Chondrocyte (in vitro differentiated cells): ENCODE measurements around the gene ADAMTS13. TPM values are rescaled to one million over a fixed set of nuclear protein-coding genes. Genes with fewer than 3 reads are reported as not detected.

ENCODE experiments used
- DNase-seq: peaks from one replicate; pipeline ENCODE4 v3.0.0; 2021; ENCODE audit warnings: mixed read lengths, low spot score
- H3K27ac Mint-ChIP-seq: one replicate; pipeline ENCODE4 v1.8.0; 2021; ENCODE audit warnings: mild to moderate bottlenecking, moderate library complexity, mixed read lengths; ENCODE audit not compliant: unreplicated experiment
- H3K27me3 Mint-ChIP-seq: 2 replicates; pipeline ENCODE4 v1.8.0; 2021; ENCODE audit warnings: low read depth, mixed read lengths
- H3K36me3 Mint-ChIP-seq: 2 replicates; pipeline ENCODE4 v1.8.0; 2021; ENCODE audit warnings: low read depth, mixed read lengths
- H3K4me1 Mint-ChIP-seq: 2 replicates; pipeline ENCODE4 v1.8.0; 2021; ENCODE audit warnings: low read depth, mild to moderate bottlenecking, mixed read lengths
- H3K4me3 Mint-ChIP-seq: one replicate; pipeline ENCODE4 v1.8.0; 2021; ENCODE audit warnings: mild to moderate bottlenecking, moderate library complexity, mixed read lengths; ENCODE audit not compliant: unreplicated experiment
- H3K9me3 Mint-ChIP-seq: 2 replicates; pipeline ENCODE4 v1.8.0; 2021; ENCODE audit warnings: low read depth, mixed read lengths
- CTCF ChIP-seq: fragments of 200-600 bp; sonication (generic); IDR thresholded peaks from 2 replicates; pipeline ENCODE4 v1.5.0; 2021; ENCODE audit warnings: antibody characterized with exemption, mild to moderate bottlenecking, moderate library complexity
- total RNA-seq: library from RNA; stranded (reverse); gene quantifications from 3 replicates; pipeline ENCODE4 v1.2.1, GENCODE V29; 2021

ADAMTS13 gene
- total RNA-seq, 1 donor from 2014 or later = 5.7 TPM

GRCh38 chr9:133487331-133487725 lies 65.2 kb downstream of the ADAMTS13 start:
- Mint-ChIP-seq H3K4me1 (peaks cover 21% of the 10 kb centered on the region), H3K27me3 (peaks cover 9% of the 10 kb centered on the region), H3K4me3 (no peak overlapping the region), H3K27ac (no peak overlapping the region), H3K36me3 (no peaks in the 10 kb centered on the region), H3K9me3 (no peaks in the 10 kb centered on the region)
- peak; percentile 52 for DNase-seq
- TF ChIP-seq CTCF = no peak

- DNase-seq = peak; percentile 76
- no peaks in the 10 kb centered on the region for H3K9me3 Mint-ChIP-seq
- H3K27me3 Mint-ChIP-seq = peaks cover 1% of the 10 kb centered on the region
- H3K36me3 Mint-ChIP-seq = no peaks in the 10 kb centered on the region
- H3K4me3 Mint-ChIP-seq = no peak overlapping the region
- H3K4me1 Mint-ChIP-seq = peaks cover 30% of the 10 kb centered on the region
- TF ChIP-seq CTCF = no peak
- no peak overlapping the region for H3K27ac Mint-ChIP-seq
These were observed 66.6 kb downstream of the ADAMTS13 start for GRCh38 chr9:133488686-133489252.

- H3K4me3 Mint-ChIP-seq = no peak overlapping the region
- H3K9me3 Mint-ChIP-seq = no peaks in the 10 kb centered on the region
- H3K27ac Mint-ChIP-seq = no peak overlapping the region
- H3K27me3 Mint-ChIP-seq = no peaks in the 10 kb centered on the region
- DNase-seq = peak; percentile 75
- peaks cover 30% of the 10 kb centered on the region for H3K4me1 Mint-ChIP-seq
- H3K36me3 Mint-ChIP-seq = no peaks in the 10 kb centered on the region
- no peak for TF ChIP-seq CTCF
These were observed 67.4 kb downstream of the ADAMTS13 start for GRCh38 chr9:133489253-133490190.

- H3K9me3 Mint-ChIP-seq = no peaks in the 10 kb centered on the region
- H3K4me1 Mint-ChIP-seq = peaks cover 30% of the 10 kb centered on the region
- peak; percentile 68 for DNase-seq
- no peak overlapping the region for H3K27ac Mint-ChIP-seq
- H3K36me3 Mint-ChIP-seq = no peaks in the 10 kb centered on the region
- H3K4me3 Mint-ChIP-seq = no peak overlapping the region
- no peak for TF ChIP-seq CTCF
- H3K27me3 Mint-ChIP-seq = no peaks in the 10 kb centered on the region
These were observed 68.1 kb downstream of the ADAMTS13 start for GRCh38 chr9:133490201-133490681.

GRCh38 chr9:133490865-133491655 lies 68.9 kb downstream of the ADAMTS13 start:
- Mint-ChIP-seq H3K9me3 (no peaks in the 10 kb centered on the region), H3K4me3 (no peak overlapping the region), H3K27me3 (no peaks in the 10 kb centered on the region), H3K27ac (peak overlapping the region; percentile 90), H3K36me3 (no peaks in the 10 kb centered on the region), H3K4me1 (peaks cover 30% of the 10 kb centered on the region)
- no peak for TF ChIP-seq CTCF
- peak; percentile 83 for DNase-seq
